Gastroesophageal sphincter (tissue), 3 donors: Measurements from ENCODE around the gene STAM2.

Source experiments
- CTCF ChIP-seq, 4 experiments: fragments of 200-600 bp in 2 of 4; fragments of 450-650 bp in 2 of 4; sonication (generic) in 1 of 4; IDR thresholded peaks; one replicate each; pipeline ENCODE4 v1.5.1; 2017 to 2019; ENCODE audit warnings: antibody characterized with exemption in 4 of 4, mild to moderate bottlenecking in 2 of 4, moderate library complexity in 2 of 4
- POLR2A ChIP-seq, 2 donors: fragments of 450-650 bp; IDR thresholded peaks; one replicate each; pipeline ENCODE4 v1.6.1; 2017; ENCODE audit warnings: antibody characterized with exemption in 2 of 2, mild to moderate bottlenecking in 2 of 2, moderate library complexity in 1 of 2
- POLR2AphosphoS5 ChIP-seq: sonication (generic); formaldehyde crosslinking; IDR thresholded peaks from one replicate; pipeline ENCODE4 v1.6.1; 2017; ENCODE audit warnings: antibody characterized with exemption

GRCh38 chr2:152099367-152100050 is 76.1 kb downstream of the STAM2 start:
- TF ChIP-seq CTCF (IDR thresholded peaks at IDR 0.05) = no peak
- no peak for TF ChIP-seq POLR2AphosphoS5
- TF ChIP-seq POLR2A (IDR thresholded peaks at IDR 0.05) = no peak
